Gastrocnemius medialis (tissue), 4 donors: ENCODE measurements around the gene CLDN22.

Experiments
- POLR2A ChIP-seq, 2 donors: fragments of 450-650 bp; IDR thresholded peaks; one replicate each; pipeline ENCODE4 v1.6.1; 2017; ENCODE audit warnings: antibody characterized with exemption in 2 of 2, mild to moderate bottlenecking in 2 of 2, moderate library complexity in 2 of 2
- TF ChIP-seq, protein P1 (sequence below), 5 experiments: fragments of 450-650 bp in 3 of 5; fragments of 200-600 bp in 2 of 5; sonication (generic) in 2 of 5; IDR thresholded peaks in 4 of 5; conservative IDR thresholded peaks in 1 of 5; 1 replicate in 4 of 5; 2 replicates in 1 of 5; pipeline ENCODE4 v1.5.1; 2016 to 2019; ENCODE audit warnings: antibody characterized with exemption in 5 of 5, mild to moderate bottlenecking in 3 of 5, moderate library complexity in 3 of 5

DNA sequence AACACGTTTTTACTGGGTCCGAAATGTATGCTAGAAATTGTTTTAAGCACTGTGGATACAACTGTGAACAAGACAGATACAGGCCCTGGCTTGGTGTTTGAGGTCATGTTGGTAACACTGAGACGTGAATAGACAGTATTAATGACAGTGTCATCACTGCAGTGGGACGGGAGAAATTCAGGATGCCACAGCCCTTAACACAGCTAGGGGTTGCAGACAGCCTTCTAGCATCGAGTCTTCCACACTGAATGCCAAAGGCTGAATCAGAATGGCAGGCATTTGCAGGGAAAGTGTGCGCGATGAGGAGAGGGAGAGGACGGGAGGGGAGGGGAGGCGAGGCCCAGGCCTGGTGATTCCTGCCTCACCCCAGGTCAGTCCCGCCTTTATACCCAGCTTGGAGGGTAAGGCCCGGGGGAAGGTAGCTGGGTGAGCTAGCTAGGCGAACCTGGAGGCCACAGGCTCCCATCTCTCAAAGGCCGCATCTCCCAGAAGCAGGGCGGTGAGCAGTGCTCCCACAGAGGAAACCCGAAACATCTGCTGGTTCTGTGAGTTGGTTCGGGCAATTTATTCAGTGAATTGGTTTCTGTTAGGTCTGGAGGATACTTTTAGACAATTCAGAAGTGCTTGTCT lies 46.2 kb upstream of the CLDN22 start:
- TF ChIP-seq POLR2A (IDR thresholded peaks at IDR 0.05), result no peak
- TF ChIP-seq, protein P1, sequence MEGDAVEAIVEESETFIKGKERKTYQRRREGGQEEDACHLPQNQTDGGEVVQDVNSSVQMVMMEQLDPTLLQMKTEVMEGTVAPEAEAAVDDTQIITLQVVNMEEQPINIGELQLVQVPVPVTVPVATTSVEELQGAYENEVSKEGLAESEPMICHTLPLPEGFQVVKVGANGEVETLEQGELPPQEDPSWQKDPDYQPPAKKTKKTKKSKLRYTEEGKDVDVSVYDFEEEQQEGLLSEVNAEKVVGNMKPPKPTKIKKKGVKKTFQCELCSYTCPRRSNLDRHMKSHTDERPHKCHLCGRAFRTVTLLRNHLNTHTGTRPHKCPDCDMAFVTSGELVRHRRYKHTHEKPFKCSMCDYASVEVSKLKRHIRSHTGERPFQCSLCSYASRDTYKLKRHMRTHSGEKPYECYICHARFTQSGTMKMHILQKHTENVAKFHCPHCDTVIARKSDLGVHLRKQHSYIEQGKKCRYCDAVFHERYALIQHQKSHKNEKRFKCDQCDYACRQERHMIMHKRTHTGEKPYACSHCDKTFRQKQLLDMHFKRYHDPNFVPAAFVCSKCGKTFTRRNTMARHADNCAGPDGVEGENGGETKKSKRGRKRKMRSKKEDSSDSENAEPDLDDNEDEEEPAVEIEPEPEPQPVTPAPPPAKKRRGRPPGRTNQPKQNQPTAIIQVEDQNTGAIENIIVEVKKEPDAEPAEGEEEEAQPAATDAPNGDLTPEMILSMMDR (IDR thresholded peaks at IDR 0.05 in 4 of 5, conservative IDR thresholded peaks at IDR 0.05 in 1 of 5), result no peak
